ENCODE results near the gene TTYH2.

Gene TTYH2

GRCh38 chr17:74228306-74228978 is 15.1 kb downstream of the TTYH2 start:
- TF ChIP-seq, protein P1, sequence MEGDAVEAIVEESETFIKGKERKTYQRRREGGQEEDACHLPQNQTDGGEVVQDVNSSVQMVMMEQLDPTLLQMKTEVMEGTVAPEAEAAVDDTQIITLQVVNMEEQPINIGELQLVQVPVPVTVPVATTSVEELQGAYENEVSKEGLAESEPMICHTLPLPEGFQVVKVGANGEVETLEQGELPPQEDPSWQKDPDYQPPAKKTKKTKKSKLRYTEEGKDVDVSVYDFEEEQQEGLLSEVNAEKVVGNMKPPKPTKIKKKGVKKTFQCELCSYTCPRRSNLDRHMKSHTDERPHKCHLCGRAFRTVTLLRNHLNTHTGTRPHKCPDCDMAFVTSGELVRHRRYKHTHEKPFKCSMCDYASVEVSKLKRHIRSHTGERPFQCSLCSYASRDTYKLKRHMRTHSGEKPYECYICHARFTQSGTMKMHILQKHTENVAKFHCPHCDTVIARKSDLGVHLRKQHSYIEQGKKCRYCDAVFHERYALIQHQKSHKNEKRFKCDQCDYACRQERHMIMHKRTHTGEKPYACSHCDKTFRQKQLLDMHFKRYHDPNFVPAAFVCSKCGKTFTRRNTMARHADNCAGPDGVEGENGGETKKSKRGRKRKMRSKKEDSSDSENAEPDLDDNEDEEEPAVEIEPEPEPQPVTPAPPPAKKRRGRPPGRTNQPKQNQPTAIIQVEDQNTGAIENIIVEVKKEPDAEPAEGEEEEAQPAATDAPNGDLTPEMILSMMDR (IDR thresholded peaks at IDR 0.05): no peak
- no peaks in the 10 kb centered on the region for H3K4me1 ChIP-seq
- no peak overlapping the region for H3K4me3 ChIP-seq
- intact Hi-C loops (cut with DNase I; ENCODE audit: low total_unique reads): no loop called here
- no peak overlapping the region for H3K27ac ChIP-seq
- H3K27me3 ChIP-seq: no peaks in the 10 kb centered on the region
- no peaks in the 10 kb centered on the region for H3K9me3 ChIP-seq
- DNase-seq: no peak
- H3K36me3 ChIP-seq: peaks cover 0 to 39% (median 9%) of the 10 kb centered on the region in 3 donors

- no peaks in the 10 kb centered on the region for H3K4me1 ChIP-seq
- no peaks in the 10 kb centered on the region for H3K27me3 ChIP-seq
- H3K36me3 ChIP-seq: peaks cover 0 to 30% (median 0%) of the 10 kb centered on the region in 3 donors
- H3K9me3 ChIP-seq: no peaks in the 10 kb centered on the region
- H3K27ac ChIP-seq: no peak overlapping the region
- no peak overlapping the region for H3K4me3 ChIP-seq
- TF ChIP-seq, protein P1 (IDR thresholded peaks at IDR 0.05): no peak
- intact Hi-C loops (cut with DNase I; ENCODE audit: low total_unique reads): no loop called here
- DNase-seq: no peak
These were observed 17.5 kb downstream of the TTYH2 start for GRCh38 chr17:74230896-74231295.

- Histone ChIP-seq H3K27ac (no peak overlapping the region), H3K9me3 (no peaks in the 10 kb centered on the region), H3K36me3 (peaks cover 0 to 33% (median 2%) of the 10 kb centered on the region in 3 donors), H3K27me3 (no peaks in the 10 kb centered on the region), H3K4me3 (no peak overlapping the region), H3K4me1 (no peaks in the 10 kb centered on the region)
- TF ChIP-seq, protein P1 (IDR thresholded peaks at IDR 0.05): no peak
- intact Hi-C loops (cut with DNase I; ENCODE audit: low total_unique reads): no loop called here
- DNase-seq: no peak
These were observed 18.8 kb downstream of the TTYH2 start for GRCh38 chr17:74231928-74232907.

GRCh38 chr17:74233937-74234336 is 20.6 kb downstream of the TTYH2 start:
- Histone ChIP-seq H3K9me3 (no peaks in the 10 kb centered on the region), H3K27ac (no peak overlapping the region), H3K36me3 (peaks cover 0 to 43% (median 9%) of the 10 kb centered on the region in 3 donors), H3K27me3 (no peaks in the 10 kb centered on the region), H3K4me1 (no peaks in the 10 kb centered on the region), H3K4me3 (no peak overlapping the region)
- no peak for DNase-seq
- intact Hi-C loops (cut with DNase I; ENCODE audit: low total_unique reads): no loop called here
- TF ChIP-seq, protein P1 (IDR thresholded peaks at IDR 0.05): no peak

- Histone ChIP-seq H3K27me3 (no peaks in the 10 kb centered on the region), H3K4me3 (no peak overlapping the region), H3K36me3 (peaks cover 0 to 43% (median 9%) of the 10 kb centered on the region in 3 donors), H3K27ac (no peak overlapping the region), H3K4me1 (no peaks in the 10 kb centered on the region), H3K9me3 (no peaks in the 10 kb centered on the region)
- DNase-seq: no peak
- intact Hi-C loops (cut with DNase I; ENCODE audit: low total_unique reads): no loop called here
- TF ChIP-seq, protein P1 (IDR thresholded peaks at IDR 0.05): no peak
These were observed 21.1 kb downstream of the TTYH2 start for GRCh38 chr17:74234486-74234885.
